ENCODE results near the gene ZMYND15. TPM values are rescaled to one million over a fixed set of nuclear protein-coding genes. Genes with fewer than 3 reads are reported as not detected.

ZMYND15 gene
- total and polyA plus RNA-seq, 2 of the 13 experiments (the other 11 are each of a cell fraction or from before 2014, with no cell fraction given), result 0.24 to 2.7 TPM

DNA sequence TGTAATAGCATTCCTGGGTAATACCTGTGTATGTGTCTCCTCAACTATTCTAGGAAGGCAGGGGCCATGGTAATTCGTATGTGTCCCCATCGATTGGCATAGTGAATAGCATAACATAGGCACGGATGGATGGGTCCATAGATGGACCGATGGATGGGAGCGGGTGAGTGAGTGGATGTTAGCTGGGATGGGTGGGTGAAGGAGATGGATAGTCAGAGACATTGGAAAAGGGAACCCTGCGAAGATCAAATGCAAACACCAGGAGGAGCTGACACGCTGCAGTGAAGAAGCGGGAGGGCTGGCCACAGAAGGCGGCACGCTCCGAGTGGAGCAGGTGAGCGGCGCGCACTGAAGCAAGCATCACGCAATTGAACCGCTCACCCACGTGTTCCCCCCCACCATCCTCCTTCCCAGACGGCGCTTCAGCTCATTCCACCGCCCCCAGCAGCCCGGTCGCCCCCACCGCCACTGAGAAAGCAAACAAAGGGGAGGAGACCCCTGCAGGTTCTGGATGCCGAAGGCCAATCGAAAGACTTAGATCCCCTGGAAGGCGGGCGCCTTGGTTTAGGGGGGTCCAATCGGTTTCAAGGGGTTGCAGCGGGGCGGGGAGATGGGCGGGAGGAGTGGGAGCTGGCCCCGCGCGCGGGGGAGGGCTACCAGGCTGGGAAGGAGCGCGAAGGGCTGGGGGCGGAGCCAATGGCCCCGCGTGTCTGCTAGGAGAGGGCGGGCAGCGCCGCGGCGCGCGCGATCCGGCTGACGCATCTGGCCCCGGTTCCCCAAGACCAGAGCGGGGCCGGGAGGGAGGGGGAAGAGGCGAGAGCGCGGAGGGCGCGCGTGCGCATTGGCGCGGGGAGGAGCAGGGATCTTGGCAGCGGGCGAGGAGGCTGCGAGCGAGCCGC, 29.6 kb upstream of the ZMYND15 start, which contains the start of gene ARRB2 (continued):
- no peak; the same call in 1 of the 2 replicates for TF ChIP-seq SIN3A (IDR thresholded peaks at IDR 0.05; ENCODE audit: borderline replicate concordance, low read depth, low read length)
- peak; percentile 14 for TF ChIP-seq SKI (IDR thresholded peaks at IDR 0.05; ENCODE audit: partially characterized antibody)
- no peak for TF ChIP-seq HMGA1 (CRISPR knock-in tag; conservative IDR thresholded peaks at IDR 0.05)
- peak; percentile 92 for TF ChIP-seq RAD21 (CRISPR knock-in tag; IDR thresholded peaks at IDR 0.05)
- TF ChIP-seq ZBTB1 (CRISPR knock-in tag; IDR thresholded peaks at IDR 0.05; ENCODE audit: borderline replicate concordance), result no peak
- TF ChIP-seq ARID5B (CRISPR knock-in tag; IDR thresholded peaks at IDR 0.05), result 0 out of 2 replicates have a peak, but pooled peaks have one; percentile 6
- peak; percentile 25; the same call in 1 of the 2 replicates for TF ChIP-seq ZNF331 (CRISPR knock-in tag; IDR thresholded peaks at IDR 0.05)
- TF ChIP-seq NAIF1 (CRISPR knock-in tag; IDR thresholded peaks at IDR 0.05; ENCODE audit: borderline replicate concordance), result no peak
- no peak for TF ChIP-seq THRA (CRISPR knock-in tag; IDR thresholded peaks at IDR 0.05; ENCODE audit: borderline replicate concordance)
- TF ChIP-seq KLF15 (CRISPR knock-in tag; IDR thresholded peaks at IDR 0.05; ENCODE audit: borderline replicate concordance), result no peak
- TF ChIP-seq ZNF432 (CRISPR knock-in tag; IDR thresholded peaks at IDR 0.05; ENCODE audit: borderline replicate concordance), result no peak
- TF ChIP-seq ZNF674 (CRISPR knock-in tag; IDR thresholded peaks at IDR 0.05; ENCODE audit: low read depth), result no peak
- no peak for TF ChIP-seq AKAP8 (CRISPR knock-in tag; IDR thresholded peaks at IDR 0.05)
- TF ChIP-seq SIX4 (CRISPR knock-in tag; IDR thresholded peaks at IDR 0.05), result no peak
- peak; percentile 25; the same call in 1 of the 2 replicates for TF ChIP-seq MEF2D (CRISPR knock-in tag; IDR thresholded peaks at IDR 0.05)
- TF ChIP-seq PRDM15 (CRISPR knock-in tag; IDR thresholded peaks at IDR 0.05), result no peak
- TF ChIP-seq, protein P1, sequence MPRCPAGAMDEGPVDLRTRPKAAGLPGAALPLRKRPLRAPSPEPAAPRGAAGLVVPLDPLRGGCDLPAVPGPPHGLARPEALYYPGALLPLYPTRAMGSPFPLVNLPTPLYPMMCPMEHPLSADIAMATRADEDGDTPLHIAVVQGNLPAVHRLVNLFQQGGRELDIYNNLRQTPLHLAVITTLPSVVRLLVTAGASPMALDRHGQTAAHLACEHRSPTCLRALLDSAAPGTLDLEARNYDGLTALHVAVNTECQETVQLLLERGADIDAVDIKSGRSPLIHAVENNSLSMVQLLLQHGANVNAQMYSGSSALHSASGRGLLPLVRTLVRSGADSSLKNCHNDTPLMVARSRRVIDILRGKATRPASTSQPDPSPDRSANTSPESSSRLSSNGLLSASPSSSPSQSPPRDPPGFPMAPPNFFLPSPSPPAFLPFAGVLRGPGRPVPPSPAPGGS (CRISPR knock-in tag; IDR thresholded peaks at IDR 0.05), result no peak
- TF ChIP-seq RELA (CRISPR knock-in tag; IDR thresholded peaks at IDR 0.05), result no peak
- TF ChIP-seq ZNF768 (CRISPR knock-in tag; IDR thresholded peaks at IDR 0.05), result no peak
